Astrocyte of the hippocampus (primary cell): ENCODE results near the gene PKIG.

ENCODE experiments used
- DNase-seq: peaks from one replicate; pipeline ENCODE4 v3.0.0; 2011; ENCODE audit warnings: low read depth, low spot score

Gene PKIG

DNA sequence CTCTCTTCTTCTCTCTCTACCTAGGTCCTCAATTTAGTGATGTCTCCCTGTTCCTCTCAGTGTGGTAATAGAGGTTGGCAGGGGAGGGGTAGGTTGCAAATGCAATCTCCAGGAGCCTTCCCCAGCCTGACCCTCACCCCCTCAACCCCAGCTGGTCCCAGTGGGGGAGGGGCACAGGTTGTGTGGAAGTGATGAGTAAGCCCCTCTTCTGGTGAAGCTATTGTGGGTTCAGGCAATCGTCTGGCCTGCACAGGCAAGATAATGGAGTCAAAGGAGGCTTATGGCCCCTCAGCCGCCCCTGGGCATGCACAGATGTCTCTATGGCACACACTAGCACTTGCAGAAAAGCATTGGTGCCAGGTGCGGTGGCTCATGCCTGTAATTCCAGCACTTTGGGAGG lies 79.9 kb downstream of the PKIG start:
- no peak for DNase-seq

DNA sequence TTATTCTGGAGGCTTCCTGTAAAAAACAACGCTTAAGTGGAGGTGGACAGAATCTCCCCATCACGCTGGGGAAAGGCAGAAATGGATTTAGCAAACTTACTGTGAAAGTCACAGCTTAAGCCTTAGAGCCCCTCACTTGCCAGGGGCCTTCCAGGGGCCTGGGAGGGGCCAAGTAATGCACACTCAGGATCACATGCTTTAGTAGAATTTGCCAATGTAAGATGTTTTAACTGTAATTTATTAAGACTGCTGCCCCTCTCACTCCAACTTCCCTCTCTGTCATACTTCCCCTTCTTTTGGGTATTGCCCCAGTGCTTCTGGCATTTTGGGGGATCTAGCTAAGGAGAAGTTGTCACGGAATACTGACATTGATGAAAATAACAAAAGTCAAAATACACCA lies 81.8 kb downstream of the PKIG start:
- DNase-seq, result no peak

DNA sequence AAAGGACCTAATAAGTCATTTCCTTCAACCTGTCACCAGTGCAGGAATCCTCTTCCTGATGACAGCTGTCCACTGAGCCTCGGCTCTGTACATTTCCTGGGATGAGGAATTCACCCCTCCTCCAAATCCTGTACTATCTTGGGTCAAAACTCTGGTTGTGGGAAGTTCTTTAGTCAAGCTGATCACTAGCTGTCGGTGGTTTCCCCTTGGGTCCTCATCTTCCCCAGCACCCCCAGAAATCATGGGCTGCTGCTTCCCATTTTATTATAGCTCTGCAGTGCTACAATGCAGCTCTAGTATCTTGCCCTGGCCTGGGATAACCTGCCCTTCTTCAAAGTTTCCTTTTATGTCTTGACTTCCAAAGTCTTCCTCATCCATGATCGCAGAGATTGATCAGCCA lies 83.7 kb downstream of the PKIG start:
- no peak for DNase-seq
